ENCODE data around the gene GAS6.

The GAS6 gene

GRCh38 chr13:113855931-113856715 is 7.8 kb downstream of the GAS6 start:
- Mint-ChIP-seq H3K27ac (no peak overlapping the region), H3K4me1 (peaks cover 18% of the 10 kb centered on the region), H3K4me3 (no peak overlapping the region), H3K27me3 (peaks cover 20% of the 10 kb centered on the region), H3K36me3 (no peaks in the 10 kb centered on the region), H3K9me3 (no peaks in the 10 kb centered on the region)
- ATAC-seq (ENCODE audit: low read depth) (no peak), DNase-seq (ENCODE audit: low spot score in 2 of 2) (no peak)

- H3K9me3 Mint-ChIP-seq, result no peaks in the 10 kb centered on the region
- no peak for ATAC-seq (ENCODE audit: low read depth)
These were observed 8.6 kb downstream of the GAS6 start for GRCh38 chr13:113855012-113855921.

GRCh38 chr13:113854238-113855011 is 9.5 kb downstream of the GAS6 start:
- Mint-ChIP-seq H3K4me1 (peaks cover 14% of the 10 kb centered on the region), H3K36me3 (no peaks in the 10 kb centered on the region), H3K4me3 (no peak overlapping the region), H3K27ac (no peak overlapping the region), H3K9me3 (no peaks in the 10 kb centered on the region), H3K27me3 (peaks cover 15% of the 10 kb centered on the region)
- no peak for ATAC-seq (ENCODE audit: low read depth)
- no peak for DNase-seq (ENCODE audit: low spot score in 2 of 2)

More at GRCh38 chr13:113855012-113855921, 8.6 kb downstream of the GAS6 start:
- H3K36me3 Mint-ChIP-seq, result no peaks in the 10 kb centered on the region
- H3K4me3 Mint-ChIP-seq, result no peak overlapping the region
- peaks cover 15% of the 10 kb centered on the region for H3K4me1 Mint-ChIP-seq
- peaks cover 18% of the 10 kb centered on the region for H3K27me3 Mint-ChIP-seq
- no peak overlapping the region for H3K27ac Mint-ChIP-seq
- no peak for DNase-seq (ENCODE audit: low spot score in 2 of 2)

GRCh38 chr13:113853518-113854237 is 10.2 kb downstream of the GAS6 start:
- Mint-ChIP-seq H3K4me3 (no peak overlapping the region), H3K27ac (no peak overlapping the region), H3K9me3 (no peaks in the 10 kb centered on the region), H3K4me1 (peaks cover 8% of the 10 kb centered on the region), H3K27me3 (peaks cover 11% of the 10 kb centered on the region), H3K36me3 (no peaks in the 10 kb centered on the region)
- DNase-seq (ENCODE audit: low spot score in 2 of 2) (no peak), ATAC-seq (ENCODE audit: low read depth) (no peak)

GRCh38 chr13:113852536-113853517 is 11.0 kb downstream of the GAS6 start:
- Mint-ChIP-seq H3K4me1 (peaks cover 8% of the 10 kb centered on the region), H3K36me3 (no peaks in the 10 kb centered on the region), H3K9me3 (no peaks in the 10 kb centered on the region), H3K4me3 (no peak overlapping the region), H3K27ac (no peak overlapping the region), H3K27me3 (peaks cover 4% of the 10 kb centered on the region)
- no peak for DNase-seq (ENCODE audit: low spot score in 2 of 2)
- ATAC-seq (ENCODE audit: low read depth), result no peak

- H3K4me1 Mint-ChIP-seq, result peaks cover 8% of the 10 kb centered on the region
- no peak overlapping the region for H3K4me3 Mint-ChIP-seq
- no peak for DNase-seq (ENCODE audit: low spot score in 2 of 2)
- ATAC-seq (ENCODE audit: low read depth), result no peak
- H3K9me3 Mint-ChIP-seq, result no peaks in the 10 kb centered on the region
- no peak overlapping the region for H3K27ac Mint-ChIP-seq
- H3K27me3 Mint-ChIP-seq, result peaks cover 4% of the 10 kb centered on the region
- no peaks in the 10 kb centered on the region for H3K36me3 Mint-ChIP-seq
These were observed 11.9 kb downstream of the GAS6 start for GRCh38 chr13:113851826-113852535.

- ATAC-seq (ENCODE audit: low read depth) (no peak), DNase-seq (ENCODE audit: low spot score in 2 of 2) (no peak)
- Mint-ChIP-seq H3K27me3 (peaks cover 4% of the 10 kb centered on the region), H3K36me3 (no peaks in the 10 kb centered on the region), H3K4me3 (no peak overlapping the region), H3K4me1 (peaks cover 8% of the 10 kb centered on the region), H3K27ac (no peak overlapping the region), H3K9me3 (no peaks in the 10 kb centered on the region)
These were observed 12.4 kb downstream of the GAS6 start for GRCh38 chr13:113851480-113851803.

- no peak overlapping the region for H3K4me3 Mint-ChIP-seq
- H3K4me1 Mint-ChIP-seq, result peaks cover 4% of the 10 kb centered on the region
- no peak for DNase-seq (ENCODE audit: low spot score in 2 of 2)
- no peaks in the 10 kb centered on the region for H3K9me3 Mint-ChIP-seq
- no peak for ATAC-seq (ENCODE audit: low read depth)
- H3K27me3 Mint-ChIP-seq, result no peaks in the 10 kb centered on the region
- no peaks in the 10 kb centered on the region for H3K36me3 Mint-ChIP-seq
- H3K27ac Mint-ChIP-seq, result no peak overlapping the region
These were observed 13.0 kb downstream of the GAS6 start for GRCh38 chr13:113850722-113851479.

GRCh38 chr13:113849981-113850721 is 13.7 kb downstream of the GAS6 start:
- Mint-ChIP-seq H3K36me3 (no peaks in the 10 kb centered on the region), H3K4me3 (no peak overlapping the region), H3K27me3 (no peaks in the 10 kb centered on the region), H3K4me1 (peaks cover 4% of the 10 kb centered on the region), H3K27ac (no peak overlapping the region), H3K9me3 (no peaks in the 10 kb centered on the region)
- DNase-seq (ENCODE audit: low spot score in 2 of 2) (no peak), ATAC-seq (ENCODE audit: low read depth) (no peak)

- no peak overlapping the region for H3K4me3 Mint-ChIP-seq
- no peak for DNase-seq (ENCODE audit: low spot score in 2 of 2)
- H3K27ac Mint-ChIP-seq, result no peak overlapping the region
- no peaks in the 10 kb centered on the region for H3K9me3 Mint-ChIP-seq
- ATAC-seq (ENCODE audit: low read depth), result no peak
- no peaks in the 10 kb centered on the region for H3K36me3 Mint-ChIP-seq
- peaks cover under 1% of the 10 kb centered on the region for H3K4me1 Mint-ChIP-seq
- no peaks in the 10 kb centered on the region for H3K27me3 Mint-ChIP-seq
These were observed 14.3 kb downstream of the GAS6 start for GRCh38 chr13:113849546-113849945.
